HL-60 (cell line): ENCODE measurements around the gene PPL.
A peak's percentile ranks its signal among the peaks of the same experiment; 100 is the strongest.

Experiments used
- DNase-seq, 2 experiments: peaks; one replicate each; pipeline ENCODE4 v3.0.0-alpha.2; 2010 to 2020; ENCODE audit warnings: low read depth in 1 of 2, low spot score in 1 of 2
- H3K27ac ChIP-seq: fragments of 250-450 bp; sonication (Bioruptor Pico); replicated peaks from 2 replicates; pipeline ENCODE4 v1.5.1; 2020; ENCODE audit warnings: mild to moderate bottlenecking, moderate library complexity
- H3K27me3 ChIP-seq: fragments of 250-450 bp; sonication (Bioruptor Pico); 2 replicates; pipeline ENCODE4 v1.5.1; 2021; ENCODE audit warnings: mild to moderate bottlenecking, moderate library complexity; ENCODE audit not compliant: insufficient read depth, poor library complexity, severe bottlenecking
- H3K4me3 ChIP-seq: replicated peaks from 2 replicates; pipeline ENCODE4 v1.5.1; 2011; ENCODE audit warnings: mild to moderate bottlenecking, control low read depth, low read length; ENCODE audit not compliant: insufficient read depth
- CTCF ChIP-seq: IDR thresholded peaks from one replicate; pipeline ENCODE4 v1.5.1; 2011; ENCODE audit warnings: low read length, control low read depth, inconsistent platforms; ENCODE audit not compliant: insufficient read depth
- GABPA ChIP-seq: IDR thresholded peaks from 2 replicates; pipeline ENCODE4 v1.6.1; 2012; ENCODE audit warnings: low read depth
- POLR2AphosphoS5 ChIP-seq: IDR thresholded peaks from 2 replicates; pipeline ENCODE4 v1.6.1; 2012; ENCODE audit warnings: low read depth
- REST ChIP-seq: IDR thresholded peaks from 2 replicates; pipeline ENCODE4 v1.6.1; 2012; ENCODE audit warnings: low read depth; ENCODE audit not compliant: insufficient replicate concordance
- SPI1 ChIP-seq: IDR thresholded peaks from 2 replicates; pipeline ENCODE4 v1.6.1; 2012; ENCODE audit warnings: low read depth, mild to moderate bottlenecking, borderline replicate concordance
- long read RNA-seq: library from polyadenylated mRNA; unstranded; transcript quantifications from one replicate; pipeline ENCODE4 v2.0.0, GENCODE V29; 2020

PPL gene
- long read RNA-seq, partial matches to known transcripts = 0 of 1 reads
- long read RNA-seq, other reads (novel, unspliced or antisense) = 1 of 1 reads

GRCh38 chr16:4936991-4937781 is at the start of gene PPL:
Gene PPL (minus strand): TSS chr16:4937148. CDS start chr16:4937045, 103 bp downstream.
- no peak for DNase-seq
- TF ChIP-seq GABPA = no peak
- no peak for TF ChIP-seq SPI1
- no peak for TF ChIP-seq CTCF
- no peak for TF ChIP-seq REST
- TF ChIP-seq POLR2AphosphoS5 = no peak
- Histone ChIP-seq H3K27me3 (peaks cover 30% of the 10 kb centered on the region), H3K27ac (no peak within 1 kb of the TSS), H3K4me3 (peak within 1 kb of the TSS; percentile 26)

- no peak overlapping the region for H3K4me3 ChIP-seq
- TF ChIP-seq GABPA = no peak
- H3K27ac ChIP-seq = no peak overlapping the region
- no peak for DNase-seq
- peaks cover 24% of the 10 kb centered on the region for H3K27me3 ChIP-seq
These were observed 47.4 kb upstream of the PPL start for GRCh38 chr16:4984174-4984990.

GRCh38 chr16:4982056-4982867 is 45.3 kb upstream of the PPL start:
- peaks cover 7% of the 10 kb centered on the region for H3K27me3 ChIP-seq
- no peak for DNase-seq
- no peak overlapping the region for H3K4me3 ChIP-seq
- H3K27ac ChIP-seq = no peak overlapping the region
- TF ChIP-seq GABPA = no peak
- TF ChIP-seq CTCF = no peak
- no peak for TF ChIP-seq POLR2AphosphoS5
- TF ChIP-seq SPI1 = no peak
- TF ChIP-seq REST = no peak
